ENCODE results near the gene MAP3K15.
"Not testable (repeated sequence)": the region's sequence is repeated elsewhere in the genome, so short reads cannot be mapped to it uniquely, and the experiment has no call there.

Gene MAP3K15

GRCh38 chrX:19539665-19540064 lies 24.4 kb upstream of the MAP3K15 start:
- DNase-seq = no peak

DNA sequence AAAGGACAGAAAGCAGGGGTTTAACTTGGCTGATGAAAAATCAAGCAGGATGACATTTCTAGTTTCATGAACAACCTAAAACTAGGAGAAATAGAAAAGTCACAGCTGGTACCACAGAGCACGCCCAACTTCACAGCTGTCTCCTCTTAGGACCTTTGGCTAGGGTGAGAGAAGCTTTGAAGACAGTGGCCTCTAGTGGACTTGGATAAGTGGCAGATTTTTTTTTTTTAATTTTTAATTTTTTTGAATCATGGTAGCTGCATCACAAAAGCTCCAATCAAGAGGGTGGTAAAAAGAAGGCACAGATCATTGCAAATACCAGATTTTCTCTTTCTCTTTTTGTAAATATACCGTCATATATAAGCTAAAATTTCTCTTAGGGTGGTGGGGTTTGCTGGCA lies 20.2 kb upstream of the MAP3K15 start:
- peak; percentile 6 for DNase-seq

DNA sequence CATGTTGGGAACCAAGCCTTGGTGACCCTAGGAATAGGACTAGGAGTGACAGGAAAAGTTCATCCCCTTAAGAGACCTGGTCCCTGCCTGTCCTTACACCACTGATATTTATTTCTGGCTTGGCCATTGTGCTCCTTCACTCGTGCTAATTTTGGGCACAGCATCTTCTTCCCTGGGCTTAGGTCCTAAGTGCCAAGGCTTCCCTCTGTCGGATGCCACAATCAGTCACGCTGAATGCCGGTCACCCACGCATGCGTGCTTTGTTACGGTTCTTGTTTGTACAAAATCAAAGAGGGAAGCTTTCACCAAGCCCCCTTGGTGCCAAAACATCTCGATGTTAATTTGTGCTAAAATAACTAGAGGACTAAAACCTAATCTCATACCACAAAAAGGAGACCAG lies 17.4 kb upstream of the MAP3K15 start:
- no peak for DNase-seq

- DNase-seq = no peak
These were observed 2.7 kb upstream of the MAP3K15 start for GRCh38 chrX:19517965-19518364.

GRCh38 chrX:19515615-19516105 lies 352 bp upstream of the MAP3K15 start:
- no peak for DNase-seq

DNA sequence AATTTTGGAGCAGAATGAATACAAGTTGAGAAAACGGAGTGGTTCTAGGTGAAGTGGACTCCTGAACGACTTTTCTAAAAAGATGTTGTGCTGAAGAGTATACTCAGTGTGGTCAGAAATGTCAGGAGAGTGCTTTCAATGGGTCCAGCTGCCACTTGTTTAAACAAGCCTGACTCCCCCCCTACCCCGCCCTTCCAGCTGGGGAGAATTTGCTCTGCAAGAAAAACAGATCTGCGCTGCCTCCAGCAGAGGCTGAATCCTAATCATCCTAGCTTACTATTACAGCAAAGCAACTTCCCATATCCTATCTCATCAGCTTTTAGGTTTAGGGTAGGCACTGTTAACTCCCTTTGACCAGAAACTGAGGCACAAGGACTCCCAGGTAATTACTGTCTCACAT lies 1.9 kb downstream of the MAP3K15 start:
- DNase-seq = no peak

GRCh38 chrX:19512961-19513360 lies 2.3 kb downstream of the MAP3K15 start:
- no peak for DNase-seq

GRCh38 chrX:19512359-19512758 lies 2.9 kb downstream of the MAP3K15 start:
- no peak for DNase-seq

DNA sequence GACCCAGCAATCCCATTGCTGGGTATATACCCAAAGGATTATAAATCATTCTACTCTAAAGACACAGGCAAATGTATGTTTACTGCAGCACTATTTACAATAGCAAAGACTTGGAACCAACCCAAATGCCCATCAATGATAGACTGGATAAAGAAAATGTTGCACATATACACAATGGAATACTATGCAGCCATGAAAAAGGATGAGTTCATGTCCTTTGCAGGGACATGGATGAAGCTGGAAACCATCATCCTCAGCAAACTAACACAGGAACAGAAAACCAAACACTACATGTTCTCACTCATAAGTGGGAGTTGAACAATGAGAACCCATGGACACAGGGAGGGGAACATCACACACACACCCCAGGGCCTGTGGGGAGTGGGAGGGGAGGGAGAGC lies 3.5 kb downstream of the MAP3K15 start:
- DNase-seq = not testable (repeated sequence)

DNA sequence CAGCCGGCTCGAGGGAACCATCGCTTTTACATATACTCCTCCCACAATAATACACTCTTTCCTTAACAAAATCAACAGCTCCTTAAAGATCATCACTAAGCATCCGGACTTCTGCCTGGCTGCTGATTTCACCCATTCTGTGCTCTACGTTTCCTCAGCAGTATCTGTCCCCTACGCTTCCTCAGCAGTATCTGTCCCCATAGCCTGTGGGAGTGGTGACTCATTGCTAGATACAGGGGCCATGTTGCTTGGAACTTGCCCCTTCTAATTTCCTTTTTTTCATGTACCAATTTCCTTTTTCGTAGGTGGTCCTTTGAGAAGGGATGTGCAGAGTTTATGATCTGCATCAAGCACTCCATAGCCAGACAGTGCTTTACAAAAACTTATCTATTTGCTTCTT lies 18.6 kb downstream of the MAP3K15 start:
- DNase-seq = no peak

- no peak for DNase-seq
These were observed 27.6 kb downstream of the MAP3K15 start for GRCh38 chrX:19487520-19488200.

DNA sequence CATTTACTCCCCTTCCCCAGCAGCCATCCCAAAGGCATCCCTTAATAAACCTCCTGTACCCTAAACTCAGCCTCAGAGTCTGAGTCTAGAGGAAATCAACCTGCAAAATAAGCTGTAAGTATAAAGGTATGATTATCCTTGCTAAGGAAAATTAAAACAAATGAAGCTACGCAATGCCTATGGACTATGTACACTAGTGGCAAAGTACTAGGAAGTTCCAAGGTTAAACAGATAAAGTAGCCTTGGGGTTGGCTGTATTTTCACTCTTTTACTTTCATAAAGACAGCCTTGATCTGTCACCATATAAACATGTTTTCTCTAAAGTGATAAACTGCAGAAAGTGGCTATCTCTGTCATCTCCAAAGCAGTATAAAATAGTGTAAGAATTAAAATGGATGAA lies 35.9 kb downstream of the MAP3K15 start:
- no peak for DNase-seq

GRCh38 chrX:19468383-19468782 lies 46.9 kb downstream of the MAP3K15 start:
- not testable (repeated sequence) for DNase-seq

GRCh38 chrX:19462879-19463278 lies 52.4 kb downstream of the MAP3K15 start:
- DNase-seq = no peak

DNA sequence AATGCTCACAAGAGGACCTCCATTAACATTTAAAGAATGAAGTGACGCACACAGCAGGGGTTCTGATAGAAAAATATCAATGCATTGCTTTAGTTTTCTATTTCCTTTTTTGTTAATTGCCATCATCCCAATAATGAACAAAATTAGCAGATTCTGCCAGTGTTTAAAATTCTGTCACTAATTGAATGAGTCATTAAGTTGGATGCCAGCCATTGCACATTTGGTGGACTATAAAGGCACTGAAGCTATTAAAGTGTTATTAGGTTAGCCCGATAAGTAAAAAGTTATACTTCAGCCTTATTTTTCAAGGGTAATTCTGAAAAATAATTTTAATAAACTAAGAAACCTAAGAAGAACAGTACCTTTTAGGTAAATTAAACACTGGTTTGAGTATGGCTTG lies 53.1 kb downstream of the MAP3K15 start:
- DNase-seq = no peak

DNA sequence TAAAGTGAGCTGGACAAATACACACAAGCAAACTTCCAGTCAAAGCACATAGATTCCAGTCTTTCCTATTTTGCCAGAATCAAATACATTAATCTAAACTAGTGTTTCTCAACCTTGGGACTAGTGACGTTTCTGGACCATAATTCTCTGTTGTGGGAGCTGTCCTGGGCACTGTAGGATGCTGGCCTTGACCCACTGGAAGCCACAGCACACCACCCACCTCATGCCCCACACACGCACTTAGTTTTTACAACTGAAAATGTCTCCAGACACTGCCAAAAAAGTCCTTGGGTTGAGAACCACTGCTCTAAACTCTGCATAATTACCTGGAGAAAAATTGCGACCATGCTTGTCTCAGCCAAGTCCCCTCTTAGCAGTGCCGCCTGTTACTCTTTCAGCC lies 57.6 kb downstream of the MAP3K15 start:
- DNase-seq = no peak

- DNase-seq = no peak
These were observed 67.2 kb downstream of the MAP3K15 start for GRCh38 chrX:19448077-19448476.

DNA sequence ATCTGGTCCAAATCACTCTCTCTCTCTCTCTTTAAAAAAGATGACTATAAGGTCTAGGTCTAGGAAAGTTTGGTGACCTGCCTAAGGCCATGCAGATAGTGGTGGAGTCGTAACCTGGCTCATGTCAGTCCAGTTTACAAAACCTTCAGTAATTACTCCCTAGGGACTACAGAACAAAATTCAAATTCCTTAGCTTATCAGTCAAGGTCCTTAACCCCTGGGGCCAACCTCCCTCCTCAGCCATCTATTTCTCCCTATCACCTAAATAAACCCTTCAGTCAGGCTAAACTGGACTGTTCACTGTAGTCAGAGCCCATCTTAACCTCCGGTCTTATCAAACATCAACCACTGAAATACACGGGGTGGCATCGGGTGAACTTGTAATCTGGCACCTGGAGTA lies 68.9 kb downstream of the MAP3K15 start:
- no peak for DNase-seq

GRCh38 chrX:19445772-19446171 lies 69.5 kb downstream of the MAP3K15 start:
- not testable (repeated sequence) for DNase-seq

GRCh38 chrX:19443869-19444526 lies 71.3 kb downstream of the MAP3K15 start:
- DNase-seq = no peak

- no peak for DNase-seq
These were observed 74.6 kb downstream of the MAP3K15 start for GRCh38 chrX:19440713-19441112.

DNA sequence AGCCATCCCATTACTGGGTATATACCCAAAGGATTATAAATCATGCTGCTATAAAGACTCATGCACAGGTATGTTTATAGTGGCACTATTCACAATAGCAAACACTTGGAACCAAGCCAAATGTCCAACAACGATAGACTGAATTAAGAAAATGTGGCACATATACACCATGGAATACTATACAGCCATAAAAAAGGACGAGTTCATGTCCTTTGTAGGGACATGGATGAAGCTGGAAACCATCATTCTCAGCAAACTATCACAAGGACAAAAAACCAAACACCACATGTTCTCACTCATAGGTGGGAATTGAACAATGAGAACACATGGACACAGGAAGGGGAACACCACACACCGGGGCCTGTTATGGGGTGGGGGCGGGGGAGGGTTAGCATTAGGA lies 92.6 kb downstream of the MAP3K15 start:
- not testable (repeated sequence) for DNase-seq

GRCh38 chrX:19410259-19410658 lies 105.0 kb downstream of the MAP3K15 start:
- DNase-seq = no peak

DNA sequence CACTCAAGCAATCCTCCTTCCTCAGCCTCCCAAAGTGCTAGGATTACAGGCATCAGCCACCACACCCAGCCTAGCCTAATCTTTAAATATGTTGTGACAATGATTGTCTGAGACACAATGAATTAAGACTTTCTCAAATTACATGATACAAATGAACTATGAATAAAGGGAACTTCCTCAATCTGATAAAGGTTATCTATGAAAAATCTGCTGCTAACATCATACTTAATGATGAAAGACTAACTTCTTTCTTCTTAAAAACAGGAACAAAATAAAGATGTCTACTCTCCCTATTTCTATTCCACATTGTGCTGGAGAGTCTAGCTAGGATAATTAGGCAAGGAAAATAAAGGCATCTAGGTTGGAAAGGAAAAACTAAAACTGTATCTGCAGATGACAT lies 111.6 kb downstream of the MAP3K15 start:
- no peak for DNase-seq

- DNase-seq = no peak
These were observed 122.6 kb downstream of the MAP3K15 start for GRCh38 chrX:19392703-19393102.

All from NCI-H2171 (cell line).